ENCODE measurements around the gene SFT2D3.

DNA sequence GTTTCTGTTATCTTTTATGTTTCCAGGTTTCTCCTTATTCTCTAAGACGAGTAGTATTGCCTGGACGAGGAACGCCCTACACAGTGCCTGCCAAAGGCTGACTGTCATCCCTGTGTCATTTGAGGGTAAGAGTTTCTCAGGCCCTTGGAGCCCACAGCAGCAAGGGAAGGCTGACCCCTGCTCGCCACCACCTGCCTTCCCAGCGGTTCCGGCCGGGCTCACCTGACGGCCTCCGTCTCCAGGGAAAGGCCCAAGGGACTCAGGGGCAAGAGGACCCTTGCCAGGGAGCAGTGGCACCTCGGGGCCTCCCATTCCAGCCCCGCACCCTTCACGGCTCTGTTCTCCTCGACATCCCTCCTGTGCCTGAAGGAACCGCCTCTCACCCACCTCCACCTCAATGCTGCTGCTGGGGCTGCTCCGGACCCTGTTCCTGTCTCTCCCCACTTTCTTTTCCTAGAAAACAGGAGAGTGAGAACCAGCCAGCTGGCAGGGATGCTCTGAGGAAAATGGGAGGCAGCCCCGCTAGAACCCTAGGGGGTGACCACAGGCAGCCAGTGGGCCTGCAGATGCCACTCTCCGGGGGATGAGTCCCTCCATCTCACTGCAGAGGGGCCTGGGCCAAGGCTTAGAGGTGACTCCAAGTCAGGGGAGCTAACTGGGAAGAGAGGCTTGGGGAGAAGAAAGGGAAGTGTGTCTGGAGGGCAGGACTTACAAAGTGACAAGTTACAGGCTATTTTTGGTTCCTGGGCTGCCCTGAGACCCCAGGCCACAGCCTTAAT lies 27.8 kb upstream of the SFT2D3 start:
- TF ChIP-seq HNF4A (conservative IDR thresholded peaks at IDR 0.05) (no peak), REST (IDR thresholded peaks at IDR 0.05) (no peak)
